Stimulated activated CD4-positive, alpha-beta T cell treated with anti-CD3 and anti-CD28 coated beads, Interleukin-15, amount 100 ng/mL, for 48 hours (primary cell): Measurements from ENCODE around the gene UBE2N.
A peak's percentile ranks its signal among the peaks of the same experiment; 100 is the strongest.
"Not testable (repeated sequence)": the region's sequence is repeated elsewhere in the genome, so short reads cannot be mapped to it uniquely, and the experiment has no call there.

Experiments
- DNase-seq, 2 donors: peaks; one replicate each; pipeline ENCODE4 v3.0.0-alpha.2; 2020; ENCODE audit warnings: low read depth in 2 of 2

UBE2N gene

GRCh38 chr12:93412396-93412795 is 29.4 kb downstream of the UBE2N start:
- DNase-seq: not testable (repeated sequence)

DNA sequence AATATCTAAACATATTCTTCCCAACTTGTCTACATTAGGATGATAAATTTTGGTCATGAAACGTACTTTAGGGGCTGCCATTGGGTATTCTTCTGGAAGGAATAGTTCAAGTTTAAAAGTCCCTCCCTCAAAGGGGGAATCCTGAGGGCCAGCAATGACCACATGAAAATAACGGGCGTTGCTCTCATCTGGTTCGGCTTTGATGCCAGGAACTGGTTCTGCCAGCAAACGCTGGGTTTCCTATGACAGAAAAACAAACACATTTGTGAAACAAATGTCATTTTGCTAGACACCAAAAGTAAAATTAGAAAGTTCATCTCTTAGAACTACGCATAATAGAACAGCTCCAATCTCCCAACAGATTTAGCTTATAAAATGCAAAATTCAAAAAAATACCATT is 30.7 kb downstream of the UBE2N start:
- DNase-seq: not testable (repeated sequence)

DNA sequence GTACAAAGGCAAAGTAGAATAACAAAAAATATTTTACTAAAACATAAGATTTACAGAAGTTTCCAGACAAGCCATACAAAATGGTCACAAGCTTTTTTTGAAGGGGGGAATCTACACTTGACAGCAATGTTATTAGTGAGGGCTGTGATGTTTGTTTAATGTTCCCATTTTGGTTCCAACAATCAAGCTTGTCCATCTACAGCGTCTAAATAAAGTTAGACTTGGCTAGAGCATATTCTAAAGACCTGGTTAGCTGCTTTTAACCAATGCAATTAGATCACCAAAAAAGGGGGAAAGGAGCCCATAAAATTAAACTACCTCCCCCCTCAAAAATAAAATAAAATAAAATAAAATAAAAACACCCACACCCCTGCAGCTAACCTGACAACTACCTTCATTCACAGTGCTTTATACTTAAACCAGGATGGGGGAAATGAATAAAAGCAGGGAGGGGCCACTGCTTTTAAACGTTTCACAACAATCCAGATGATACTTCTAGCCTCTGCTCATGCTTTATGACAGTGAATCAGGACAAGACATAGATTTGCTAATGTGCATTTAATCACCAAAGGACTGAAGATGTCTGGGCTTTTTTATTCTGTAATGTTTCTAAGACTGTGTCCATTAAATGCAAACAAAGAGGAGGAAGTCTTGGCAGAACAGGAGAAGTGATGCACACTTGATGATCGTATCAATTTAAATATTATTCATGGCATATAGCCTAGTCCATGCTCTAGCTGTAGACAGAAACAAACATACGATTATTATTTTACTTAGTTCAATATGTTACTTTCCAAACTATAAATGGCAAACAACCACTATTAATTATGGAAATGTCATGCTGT is 32.2 kb downstream of the UBE2N start:
- DNase-seq: not testable (repeated sequence)

GRCh38 chr12:93408813-93409212 is 32.9 kb downstream of the UBE2N start:
- DNase-seq: no peak

- no peak for DNase-seq
Measured at GRCh38 chr12:93407963-93408283, 33.8 kb downstream of the UBE2N start.

DNA sequence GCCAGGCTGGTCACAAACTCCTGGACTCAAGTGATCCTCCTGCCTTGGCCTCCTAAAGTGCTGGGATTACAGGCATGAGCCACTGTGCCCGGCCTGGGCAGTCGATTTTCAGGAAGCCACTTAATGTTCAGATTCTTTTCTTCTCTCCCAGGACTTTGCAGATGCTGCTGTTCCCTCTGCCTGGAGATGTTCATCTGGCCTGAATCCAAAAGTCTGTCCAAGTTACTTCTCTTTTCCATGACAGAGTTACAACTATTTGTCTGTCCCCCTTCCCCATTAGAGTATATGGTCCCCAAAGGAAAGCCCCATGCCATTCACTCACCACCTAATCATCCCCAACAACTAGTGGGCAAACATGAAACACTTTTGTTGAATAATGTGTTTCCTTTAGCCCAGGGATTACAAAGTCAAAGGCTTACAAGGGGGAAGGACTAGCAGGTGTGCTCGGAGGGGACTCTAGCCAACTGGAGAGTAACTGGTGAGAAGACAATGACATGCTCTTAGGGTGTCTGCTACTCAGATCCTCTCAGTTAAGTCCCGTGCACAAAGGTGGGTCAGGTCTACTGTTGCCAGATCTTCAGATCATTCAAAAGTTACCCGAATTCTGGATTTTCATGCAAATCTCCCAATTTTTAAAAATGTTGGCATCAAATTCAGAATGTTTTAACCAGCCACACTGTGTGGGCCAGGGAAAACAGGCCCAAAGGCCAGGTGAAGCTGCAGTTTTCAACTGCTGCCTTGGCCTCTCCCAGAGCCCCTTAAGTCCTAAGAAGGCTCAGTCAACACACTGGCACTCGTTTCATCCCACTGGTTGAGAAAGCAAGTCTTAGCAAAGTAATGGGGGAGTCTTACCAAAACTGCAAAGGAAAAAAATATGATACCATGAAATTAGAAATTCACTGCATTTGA is 34.4 kb downstream of the UBE2N start:
- DNase-seq: no peak

DNA sequence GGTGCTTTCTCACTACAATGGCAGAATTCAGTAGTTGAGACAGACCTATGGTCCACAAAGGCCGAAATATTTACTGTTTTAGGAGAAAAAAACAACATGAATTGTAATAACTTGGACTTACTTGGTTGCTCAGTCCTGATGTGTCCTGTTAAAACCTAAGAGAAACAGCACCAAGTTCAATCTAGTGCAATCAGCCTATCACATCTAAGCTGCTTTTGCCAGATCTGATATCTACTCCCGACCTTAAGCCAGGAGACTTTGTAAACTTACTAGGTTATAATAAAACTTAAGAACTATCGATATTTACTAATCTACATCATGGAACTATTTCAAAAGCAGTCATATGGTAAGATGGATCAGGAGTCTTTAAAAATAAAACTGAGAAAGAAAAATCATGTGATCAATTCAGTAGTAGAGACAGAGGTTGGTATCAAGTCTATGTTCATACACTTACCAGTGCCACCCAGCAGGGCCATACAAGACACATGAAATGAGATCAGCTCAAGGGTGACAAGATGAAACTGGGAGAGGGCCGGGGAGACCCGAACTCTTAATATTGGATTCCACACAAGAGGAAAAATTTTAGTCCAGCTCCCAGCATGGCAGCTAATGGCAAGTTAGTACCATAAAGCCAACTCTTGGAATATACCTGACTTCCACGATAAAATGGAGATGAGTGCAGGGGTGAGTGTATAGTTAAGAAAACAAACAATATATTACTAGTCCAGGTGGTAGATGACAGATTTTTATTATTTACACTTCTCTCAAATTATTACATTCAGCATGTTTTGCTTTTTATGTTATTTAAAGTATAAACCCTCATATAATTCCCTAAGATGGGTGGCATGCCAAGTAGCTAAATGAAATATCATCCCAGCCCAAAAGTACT is 36.5 kb downstream of the UBE2N start:
- no peak for DNase-seq

GRCh38 chr12:93403988-93404803 is 37.6 kb downstream of the UBE2N start:
- no peak for DNase-seq

GRCh38 chr12:93402333-93403311 is 39.1 kb downstream of the UBE2N start:
- DNase-seq: peak; percentile 13 to 15

DNA sequence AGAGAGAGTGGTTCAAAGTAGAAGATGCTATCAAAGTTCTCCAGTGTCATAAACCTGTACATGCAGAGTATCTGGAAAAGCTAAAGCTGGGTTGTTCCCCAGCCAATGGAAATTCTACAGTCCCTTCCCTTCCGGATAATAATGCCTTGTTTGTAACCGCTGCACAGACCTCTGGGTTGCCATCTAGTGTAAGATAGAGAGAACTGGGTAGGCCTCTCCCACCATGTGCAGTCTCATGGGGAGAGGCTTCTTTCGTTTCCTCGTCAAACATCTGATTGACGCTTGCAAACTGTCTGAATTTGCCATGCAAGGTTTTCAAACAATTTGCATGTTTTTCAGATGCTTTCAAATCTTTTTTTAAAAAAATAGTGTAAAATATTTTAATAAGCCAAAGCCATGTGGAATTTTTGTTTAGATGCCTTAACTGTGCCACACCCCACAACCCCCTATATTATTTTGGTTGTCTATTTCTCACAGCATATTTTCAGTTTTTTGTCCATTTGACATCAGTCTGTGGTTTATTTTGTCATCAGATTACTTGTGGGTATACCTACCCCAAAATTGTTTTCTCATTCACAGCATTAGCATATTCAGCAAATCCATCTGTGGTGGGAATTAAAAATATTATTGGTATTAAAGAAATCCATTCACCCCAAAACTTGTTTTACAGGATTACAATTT is 42.4 kb downstream of the UBE2N start:
- not testable (repeated sequence) for DNase-seq

DNA sequence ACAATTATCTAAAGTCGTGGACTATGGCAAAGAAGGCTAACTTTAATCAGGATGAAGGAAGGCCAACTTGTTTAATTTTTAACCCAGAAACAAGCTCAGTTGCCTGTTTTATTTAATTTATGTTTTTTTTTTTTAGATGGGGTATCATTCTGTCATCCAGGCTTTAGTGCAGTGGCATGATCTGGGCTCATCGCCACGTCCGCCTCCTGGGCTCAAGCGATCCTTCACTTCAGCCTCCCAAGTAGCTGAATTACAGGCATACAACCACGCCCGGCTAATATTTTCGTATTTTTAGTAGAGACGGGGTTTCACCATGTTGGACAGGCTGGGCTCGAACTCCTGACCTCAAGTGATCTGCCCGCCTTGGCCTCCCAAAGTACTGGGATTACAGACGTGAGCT is 44.3 kb downstream of the UBE2N start:
- DNase-seq: no peak

DNA sequence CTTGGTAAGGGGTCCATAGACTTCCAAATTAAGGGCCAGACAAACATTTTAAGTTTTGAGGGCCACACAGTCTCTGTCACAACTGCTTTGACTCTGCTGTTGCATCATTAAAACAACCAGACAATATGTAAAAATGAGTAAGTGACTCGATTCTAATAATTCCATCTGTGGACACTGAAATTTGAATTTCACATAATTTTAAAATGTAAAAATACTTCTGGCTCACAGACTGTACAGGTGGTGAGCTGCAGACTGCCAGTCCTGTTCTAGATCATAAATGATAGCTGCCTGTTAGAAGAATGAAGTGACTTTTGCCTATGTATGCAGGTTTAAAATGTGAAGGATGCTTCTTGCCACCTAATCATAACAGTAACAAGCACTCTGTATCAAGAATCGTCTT is 48.3 kb downstream of the UBE2N start:
- no peak for DNase-seq

GRCh38 chr12:93390549-93391297 is 51.0 kb downstream of the UBE2N start:
- DNase-seq: no peak

GRCh38 chr12:93390031-93390430 is 51.7 kb downstream of the UBE2N start:
- no peak for DNase-seq

GRCh38 chr12:93387780-93388179 is 54.0 kb downstream of the UBE2N start:
- DNase-seq: peak; percentile 66 to 68

DNA sequence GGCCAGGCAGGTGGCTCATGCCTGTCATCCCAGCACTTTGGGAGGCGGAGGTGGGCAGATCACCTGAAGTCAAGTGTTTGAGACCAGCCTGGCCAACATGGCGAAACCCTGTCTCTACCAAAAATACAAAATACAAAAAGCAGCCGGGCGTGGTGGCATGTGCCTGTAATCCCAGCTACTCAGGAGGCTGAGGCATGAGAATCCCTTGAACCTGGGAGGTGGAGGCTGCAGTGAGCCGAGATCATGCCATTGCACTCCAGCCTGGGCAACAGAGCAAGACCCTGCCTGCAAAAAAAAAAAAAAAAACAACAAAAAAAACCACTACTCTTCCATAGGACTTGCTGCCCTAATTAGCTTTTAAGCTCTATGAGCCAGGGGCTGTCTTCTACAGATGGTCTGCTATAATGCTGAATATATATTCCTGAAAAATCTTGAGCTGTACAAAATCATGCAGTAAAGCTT is 59.7 kb downstream of the UBE2N start:
- not testable (repeated sequence) for DNase-seq

DNA sequence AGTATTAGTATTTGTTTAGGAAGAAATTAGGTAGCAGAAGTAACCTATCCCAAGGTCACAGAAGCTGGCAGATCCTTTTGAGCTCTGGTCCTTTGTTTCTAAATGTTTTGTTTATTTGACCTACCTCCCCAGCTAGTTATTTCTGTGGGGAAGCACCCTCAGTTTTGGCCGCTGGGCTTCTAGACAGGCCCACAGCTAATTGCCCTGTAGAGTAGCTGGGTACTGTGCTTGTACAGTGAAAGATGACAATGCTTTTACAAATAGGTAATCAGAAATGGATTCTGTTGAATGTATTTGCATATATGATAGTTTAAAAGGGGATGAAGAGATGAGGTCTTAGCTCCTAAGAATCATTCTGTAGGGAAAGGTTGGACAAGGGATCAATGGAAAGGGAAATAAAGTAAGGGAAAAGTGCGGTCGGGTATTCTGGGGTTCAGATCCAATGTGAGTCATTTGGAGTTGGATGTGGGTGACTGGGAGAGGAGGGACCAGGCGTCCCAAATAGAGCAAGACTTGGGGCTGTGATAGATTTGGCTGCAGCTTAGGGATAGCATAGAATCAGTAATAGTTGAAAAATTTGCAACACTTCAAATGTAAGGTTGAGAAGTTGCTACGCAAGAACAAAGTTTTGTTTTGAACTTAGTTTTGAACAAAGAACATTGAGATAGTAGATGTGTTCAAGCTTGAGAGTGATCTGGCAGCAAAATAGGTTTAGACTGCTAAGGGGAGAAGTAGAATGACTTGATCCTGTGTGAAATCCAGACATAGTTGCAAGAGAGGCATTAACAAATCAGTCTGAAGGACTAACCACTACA is 60.4 kb downstream of the UBE2N start:
- DNase-seq: no peak
